HEK293 (cell line): ENCODE data around the gene IDE.

Source experiments
- GLI4 ChIP-seq: fragments of 450-650 bp; formaldehyde crosslinking; IDR thresholded peaks from 2 replicates; pipeline ENCODE4 v1.5.1; 2016; ENCODE audit warnings: missing biosample characterization, missing genetic modification characterization
- KLF7 ChIP-seq: fragments of 450-650 bp; formaldehyde crosslinking; IDR thresholded peaks from 2 replicates; pipeline ENCODE4 v1.5.1; 2016; ENCODE audit warnings: missing biosample characterization, missing genetic modification characterization, borderline replicate concordance
- MEIS1 ChIP-seq: sonication (generic); formaldehyde crosslinking; IDR thresholded peaks from 2 replicates; pipeline ENCODE4 v1.8.1; 2022; ENCODE audit warnings: missing genetic modification reagents, mild to moderate bottlenecking, borderline replicate concordance
- MYNN ChIP-seq: fragments of 450-650 bp; formaldehyde crosslinking; IDR thresholded peaks from 2 replicates; pipeline ENCODE4 v1.5.1; 2016; ENCODE audit warnings: missing biosample characterization, missing genetic modification characterization, borderline replicate concordance
- TRIM28 ChIP-seq: IDR thresholded peaks from 2 replicates; pipeline ENCODE4 v1.6.1; 2011; ENCODE audit warnings: low read length, control low read depth, borderline replicate concordance
- YY1 ChIP-seq: fragments of 450-650 bp; formaldehyde crosslinking; IDR thresholded peaks from 2 replicates; pipeline ENCODE4 v1.5.1; 2018; ENCODE audit warnings: missing biosample characterization, missing genetic modification characterization
- YY2 ChIP-seq: fragments of 450-650 bp; formaldehyde crosslinking; IDR thresholded peaks from 2 replicates; pipeline ENCODE4 v1.5.1; 2016; ENCODE audit warnings: missing biosample characterization, missing genetic modification characterization
- ZBTB20 ChIP-seq: fragments of 450-650 bp; formaldehyde crosslinking; IDR thresholded peaks from 2 replicates; pipeline ENCODE4 v1.5.1; 2016; ENCODE audit warnings: missing biosample characterization, missing genetic modification characterization
- ZFHX2 ChIP-seq: fragments of 450-650 bp; formaldehyde crosslinking; conservative IDR thresholded peaks from 2 replicates; pipeline ENCODE4 v1.5.1; 2016; ENCODE audit warnings: missing biosample characterization, missing genetic modification characterization
- ZFP37 ChIP-seq: fragments of 450-650 bp; formaldehyde crosslinking; IDR thresholded peaks from 2 replicates; pipeline ENCODE4 v1.5.1; 2016; ENCODE audit warnings: missing biosample characterization, missing genetic modification characterization
- ZFP41 ChIP-seq: fragments of 450-650 bp; formaldehyde crosslinking; IDR thresholded peaks from 2 replicates; pipeline ENCODE4 v1.5.1; 2016; ENCODE audit warnings: missing biosample characterization, missing genetic modification characterization, borderline replicate concordance
- ZNF155 ChIP-seq: fragments of 450-650 bp; formaldehyde crosslinking; IDR thresholded peaks from 2 replicates; pipeline ENCODE4 v1.5.1; 2016; ENCODE audit warnings: missing biosample characterization, missing genetic modification characterization
- ZNF19 ChIP-seq: fragments of 450-650 bp; formaldehyde crosslinking; IDR thresholded peaks from 2 replicates; pipeline ENCODE4; 2016; ENCODE audit warnings: missing biosample characterization, missing genetic modification characterization, low read depth
- ZNF23 ChIP-seq: fragments of 450-650 bp; formaldehyde crosslinking; IDR thresholded peaks from 2 replicates; pipeline ENCODE4 v1.5.1; 2016; ENCODE audit warnings: missing biosample characterization, missing genetic modification characterization, borderline replicate concordance
- ZNF239 ChIP-seq: fragments of 450-650 bp; formaldehyde crosslinking; IDR thresholded peaks from 2 replicates; pipeline ENCODE4 v1.5.1; 2016; ENCODE audit warnings: missing biosample characterization, missing genetic modification characterization
- ZNF292 ChIP-seq: fragments of 450-650 bp; formaldehyde crosslinking; IDR thresholded peaks from 2 replicates; pipeline ENCODE4 v1.5.1; 2016; ENCODE audit warnings: low read depth, missing biosample characterization, missing genetic modification characterization, borderline replicate concordance
- ZNF302 ChIP-seq: fragments of 450-650 bp; formaldehyde crosslinking; IDR thresholded peaks from 2 replicates; pipeline ENCODE4 v1.5.1; 2016; ENCODE audit warnings: missing biosample characterization, missing genetic modification characterization, low read depth
- ZNF335 ChIP-seq: fragments of 450-650 bp; formaldehyde crosslinking; conservative IDR thresholded peaks from 2 replicates; pipeline ENCODE4 v1.5.1; 2016; ENCODE audit warnings: missing biosample characterization, missing genetic modification characterization
- ZNF341 ChIP-seq: fragments of 450-650 bp; formaldehyde crosslinking; IDR thresholded peaks from 2 replicates; pipeline ENCODE4; 2016; ENCODE audit warnings: low read depth, missing biosample characterization, missing genetic modification characterization
- ZNF426 ChIP-seq: fragments of 450-650 bp; formaldehyde crosslinking; IDR thresholded peaks from 2 replicates; pipeline ENCODE4 v1.5.1; 2017; ENCODE audit warnings: missing biosample characterization, missing genetic modification characterization, mild to moderate bottlenecking, inconsistent platforms, moderate library complexity
- ZNF433 ChIP-seq: fragments of 450-650 bp; formaldehyde crosslinking; IDR thresholded peaks from 2 replicates; pipeline ENCODE4 v1.5.1; 2016; ENCODE audit warnings: missing biosample characterization, missing genetic modification characterization, low read depth
- ZNF510 ChIP-seq: fragments of 450-650 bp; formaldehyde crosslinking; IDR thresholded peaks from 2 replicates; pipeline ENCODE4 v1.5.1; 2018; ENCODE audit warnings: mild to moderate bottlenecking, missing genetic modification characterization, missing biosample characterization; ENCODE audit not compliant: insufficient replicate concordance
- ZNF514 ChIP-seq: fragments of 450-650 bp; formaldehyde crosslinking; IDR thresholded peaks from 2 replicates; pipeline ENCODE4 v1.5.1; 2016; ENCODE audit warnings: missing biosample characterization, missing genetic modification characterization
- ZNF548 ChIP-seq: fragments of 450-650 bp; formaldehyde crosslinking; IDR thresholded peaks from 2 replicates; pipeline ENCODE4 v1.5.1; 2016; ENCODE audit warnings: missing biosample characterization, missing genetic modification characterization
- ZNF585B ChIP-seq: fragments of 450-650 bp; formaldehyde crosslinking; IDR thresholded peaks from 2 replicates; pipeline ENCODE4 v1.5.1; 2016; ENCODE audit warnings: missing biosample characterization, missing genetic modification characterization
- ZNF596 ChIP-seq: fragments of 450-650 bp; IDR thresholded peaks from 2 replicates; pipeline ENCODE4 v1.5.0; 2018; ENCODE audit warnings: missing biosample characterization, mild to moderate bottlenecking, missing genetic modification characterization, moderate library complexity
- ZNF776 ChIP-seq: fragments of 450-650 bp; formaldehyde crosslinking; IDR thresholded peaks from 2 replicates; pipeline ENCODE4 v1.5.0; 2017; ENCODE audit warnings: missing biosample characterization, missing genetic modification characterization, borderline replicate concordance
- ZNF785 ChIP-seq: fragments of 450-650 bp; formaldehyde crosslinking; IDR thresholded peaks from 2 replicates; pipeline ENCODE4 v1.5.1; 2016; ENCODE audit warnings: missing biosample characterization, missing genetic modification characterization
- ZSCAN30 ChIP-seq: fragments of 450-650 bp; IDR thresholded peaks from 2 replicates; pipeline ENCODE4 v1.5.1; 2018; ENCODE audit warnings: missing biosample characterization, mild to moderate bottlenecking, missing genetic modification characterization, moderate library complexity
- TF ChIP-seq, protein P1 (sequence below): fragments of 450-650 bp; formaldehyde crosslinking; IDR thresholded peaks from 2 replicates; pipeline ENCODE4 v1.5.1; 2016; ENCODE audit warnings: missing biosample characterization, missing genetic modification characterization
- TF ChIP-seq, protein P2 (sequence below): fragments of 450-650 bp; IDR thresholded peaks from 2 replicates; pipeline ENCODE4 v1.5.1; 2018; ENCODE audit warnings: missing biosample characterization, missing genetic modification characterization
- TF ChIP-seq, protein P3 (sequence below): fragments of 450-650 bp; formaldehyde crosslinking; IDR thresholded peaks from 2 replicates; pipeline ENCODE4; 2016; ENCODE audit warnings: missing biosample characterization, missing genetic modification characterization
- TF ChIP-seq, protein P4 (sequence below): fragments of 450-650 bp; formaldehyde crosslinking; IDR thresholded peaks from 2 replicates; pipeline ENCODE4 v1.5.1; 2016; ENCODE audit warnings: missing biosample characterization, missing genetic modification characterization, borderline replicate concordance

Gene IDE

DNA sequence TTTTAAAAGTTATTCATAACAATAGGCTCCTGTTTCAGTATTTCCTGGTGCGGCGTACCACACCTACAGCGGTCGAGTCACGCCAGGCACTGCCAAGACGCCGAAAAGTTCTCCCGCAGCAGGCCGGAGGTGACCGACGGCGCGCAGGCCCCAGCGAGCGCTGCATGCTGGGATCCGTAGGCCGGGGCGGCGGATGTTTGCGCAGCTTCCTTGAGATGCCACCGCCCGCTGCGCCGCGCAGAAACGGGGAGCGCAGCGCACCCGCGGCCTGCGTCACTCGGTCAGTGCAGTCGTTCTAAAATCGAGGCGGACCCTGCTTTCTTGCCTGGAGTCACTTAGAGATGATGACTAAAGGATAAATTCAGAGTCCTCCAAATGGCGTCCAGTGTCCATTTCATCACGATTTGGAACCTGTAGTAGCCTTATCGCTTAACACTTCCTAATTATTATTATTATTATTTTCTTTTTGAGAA lies 17.7 kb upstream of the IDE start (continued):
- TF ChIP-seq MYNN (tag by site-specific recombination), result no peak
- TF ChIP-seq YY1, result peak; percentile 52; the same call in 1 of the 2 replicates
- TF ChIP-seq ZFP37 (tag by site-specific recombination), result no peak
- peak; percentile 85 for TF ChIP-seq ZSCAN30
- TF ChIP-seq, protein P1, sequence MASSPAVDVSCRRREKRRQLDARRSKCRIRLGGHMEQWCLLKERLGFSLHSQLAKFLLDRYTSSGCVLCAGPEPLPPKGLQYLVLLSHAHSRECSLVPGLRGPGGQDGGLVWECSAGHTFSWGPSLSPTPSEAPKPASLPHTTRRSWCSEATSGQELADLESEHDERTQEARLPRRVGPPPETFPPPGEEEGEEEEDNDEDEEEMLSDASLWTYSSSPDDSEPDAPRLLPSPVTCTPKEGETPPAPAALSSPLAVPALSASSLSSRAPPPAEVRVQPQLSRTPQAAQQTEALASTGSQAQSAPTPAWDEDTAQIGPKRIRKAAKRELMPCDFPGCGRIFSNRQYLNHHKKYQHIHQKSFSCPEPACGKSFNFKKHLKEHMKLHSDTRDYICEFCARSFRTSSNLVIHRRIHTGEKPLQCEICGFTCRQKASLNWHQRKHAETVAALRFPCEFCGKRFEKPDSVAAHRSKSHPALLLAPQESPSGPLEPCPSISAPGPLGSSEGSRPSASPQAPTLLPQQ (tag by site-specific recombination), result peak; percentile 35; the same call in 1 of the 2 replicates
- no peak for TF ChIP-seq TRIM28
- no peak for TF ChIP-seq ZFP41 (tag by site-specific recombination)
- TF ChIP-seq MEIS1 (CRISPR knock-in tag), result no peak
- TF ChIP-seq ZNF510 (tag by site-specific recombination), result no peak
- TF ChIP-seq ZNF341 (tag by site-specific recombination), result no peak; the same call in 1 of the 2 replicates
- TF ChIP-seq ZNF302, result no peak
- no peak for TF ChIP-seq ZNF239 (tag by site-specific recombination)
- TF ChIP-seq YY2, result no peak
- TF ChIP-seq ZNF292 (tag by site-specific recombination), result no peak
- TF ChIP-seq, protein P2, sequence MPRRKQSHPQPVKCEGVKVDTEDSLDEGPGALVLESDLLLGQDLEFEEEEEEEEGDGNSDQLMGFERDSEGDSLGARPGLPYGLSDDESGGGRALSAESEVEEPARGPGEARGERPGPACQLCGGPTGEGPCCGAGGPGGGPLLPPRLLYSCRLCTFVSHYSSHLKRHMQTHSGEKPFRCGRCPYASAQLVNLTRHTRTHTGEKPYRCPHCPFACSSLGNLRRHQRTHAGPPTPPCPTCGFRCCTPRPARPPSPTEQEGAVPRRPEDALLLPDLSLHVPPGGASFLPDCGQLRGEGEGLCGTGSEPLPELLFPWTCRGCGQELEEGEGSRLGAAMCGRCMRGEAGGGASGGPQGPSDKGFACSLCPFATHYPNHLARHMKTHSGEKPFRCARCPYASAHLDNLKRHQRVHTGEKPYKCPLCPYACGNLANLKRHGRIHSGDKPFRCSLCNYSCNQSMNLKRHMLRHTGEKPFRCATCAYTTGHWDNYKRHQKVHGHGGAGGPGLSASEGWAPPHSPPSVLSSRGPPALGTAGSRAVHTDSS (tag by site-specific recombination), result no peak
- TF ChIP-seq KLF7 (tag by site-specific recombination), result no peak
- TF ChIP-seq ZNF514 (tag by site-specific recombination), result no peak
- no peak for TF ChIP-seq ZNF785
- peak; percentile 80 for TF ChIP-seq ZNF596
- TF ChIP-seq ZNF776, result no peak
- peak; percentile 28; the same call in 1 of the 2 replicates for TF ChIP-seq ZFHX2
- TF ChIP-seq, protein P3, sequence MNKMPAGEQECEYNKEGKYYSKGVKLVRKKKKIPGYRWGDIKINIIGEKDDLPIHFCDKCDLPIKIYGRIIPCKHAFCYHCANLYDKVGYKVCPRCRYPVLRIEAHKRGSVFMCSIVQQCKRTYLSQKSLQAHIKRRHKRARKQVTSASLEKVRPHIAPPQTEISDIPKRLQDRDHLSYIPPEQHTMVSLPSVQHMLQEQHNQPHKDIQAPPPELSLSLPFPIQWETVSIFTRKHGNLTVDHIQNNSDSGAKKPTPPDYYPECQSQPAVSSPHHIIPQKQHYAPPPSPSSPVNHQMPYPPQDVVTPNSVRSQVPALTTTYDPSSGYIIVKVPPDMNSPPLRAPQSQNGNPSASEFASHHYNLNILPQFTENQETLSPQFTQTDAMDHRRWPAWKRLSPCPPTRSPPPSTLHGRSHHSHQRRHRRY (tag by site-specific recombination), result no peak
- TF ChIP-seq ZNF23 (tag by site-specific recombination), result no peak
- peak; percentile 99 for TF ChIP-seq ZNF335 (tag by site-specific recombination)
- TF ChIP-seq ZNF585B (tag by site-specific recombination), result no peak
- TF ChIP-seq, protein P4, sequence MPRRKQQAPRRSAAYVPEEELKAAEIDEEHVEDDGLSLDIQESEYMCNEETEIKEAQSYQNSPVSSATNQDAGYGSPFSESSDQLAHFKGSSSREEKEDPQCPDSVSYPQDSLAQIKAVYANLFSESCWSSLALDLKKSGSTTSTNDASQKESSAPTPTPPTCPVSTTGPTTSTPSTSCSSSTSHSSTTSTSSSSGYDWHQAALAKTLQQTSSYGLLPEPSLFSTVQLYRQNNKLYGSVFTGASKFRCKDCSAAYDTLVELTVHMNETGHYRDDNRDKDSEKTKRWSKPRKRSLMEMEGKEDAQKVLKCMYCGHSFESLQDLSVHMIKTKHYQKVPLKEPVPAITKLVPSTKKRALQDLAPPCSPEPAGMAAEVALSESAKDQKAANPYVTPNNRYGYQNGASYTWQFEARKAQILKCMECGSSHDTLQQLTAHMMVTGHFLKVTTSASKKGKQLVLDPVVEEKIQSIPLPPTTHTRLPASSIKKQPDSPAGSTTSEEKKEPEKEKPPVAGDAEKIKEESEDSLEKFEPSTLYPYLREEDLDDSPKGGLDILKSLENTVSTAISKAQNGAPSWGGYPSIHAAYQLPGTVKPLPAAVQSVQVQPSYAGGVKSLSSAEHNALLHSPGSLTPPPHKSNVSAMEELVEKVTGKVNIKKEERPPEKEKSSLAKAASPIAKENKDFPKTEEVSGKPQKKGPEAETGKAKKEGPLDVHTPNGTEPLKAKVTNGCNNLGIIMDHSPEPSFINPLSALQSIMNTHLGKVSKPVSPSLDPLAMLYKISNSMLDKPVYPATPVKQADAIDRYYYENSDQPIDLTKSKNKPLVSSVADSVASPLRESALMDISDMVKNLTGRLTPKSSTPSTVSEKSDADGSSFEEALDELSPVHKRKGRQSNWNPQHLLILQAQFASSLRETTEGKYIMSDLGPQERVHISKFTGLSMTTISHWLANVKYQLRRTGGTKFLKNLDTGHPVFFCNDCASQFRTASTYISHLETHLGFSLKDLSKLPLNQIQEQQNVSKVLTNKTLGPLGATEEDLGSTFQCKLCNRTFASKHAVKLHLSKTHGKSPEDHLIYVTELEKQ (tag by site-specific recombination), result no peak
- TF ChIP-seq GLI4 (tag by site-specific recombination), result no peak
- no peak for TF ChIP-seq ZNF155 (tag by site-specific recombination)
- peak; percentile 78 for TF ChIP-seq ZBTB20 (tag by site-specific recombination)
- TF ChIP-seq ZNF548, result no peak
- TF ChIP-seq ZNF433 (tag by site-specific recombination), result no peak
- no peak for TF ChIP-seq ZNF426 (tag by site-specific recombination)
- TF ChIP-seq ZNF19, result no peak
